Stromal cell of bone marrow (primary cell): Measurements from ENCODE around the gene CYBA.

Experiments used
- DNase-seq: peaks from one replicate; pipeline ENCODE4 v3.0.0-alpha.2; 2012; ENCODE audit warnings: low read depth

CYBA gene

GRCh38 chr16:88662222-88662842 is 11.5 kb upstream of the CYBA start:
- DNase-seq: no peak

GRCh38 chr16:88661468-88661867 is 10.6 kb upstream of the CYBA start:
- no peak for DNase-seq

GRCh38 chr16:88659160-88659559 is 8.3 kb upstream of the CYBA start:
- no peak for DNase-seq

- DNase-seq: no peak
Measured at GRCh38 chr16:88658714-88659113, 7.9 kb upstream of the CYBA start.

GRCh38 chr16:88657371-88657770 is 6.5 kb upstream of the CYBA start:
- no peak for DNase-seq

- DNase-seq: no peak
Measured at GRCh38 chr16:88656291-88656980, 5.6 kb upstream of the CYBA start.

- DNase-seq: no peak
Measured at GRCh38 chr16:88655733-88656281, 5.0 kb upstream of the CYBA start.

GRCh38 chr16:88655053-88655732 is 4.3 kb upstream of the CYBA start:
- no peak for DNase-seq

GRCh38 chr16:88654363-88655052 is 3.7 kb upstream of the CYBA start:
- no peak for DNase-seq

GRCh38 chr16:88653596-88654362 is 2.9 kb upstream of the CYBA start:
- DNase-seq: no peak

- DNase-seq: no peak
Measured at GRCh38 chr16:88653101-88653500, 2.2 kb upstream of the CYBA start.

GRCh38 chr16:88652762-88653063 is 1.9 kb upstream of the CYBA start:
- no peak for DNase-seq

- no peak for DNase-seq
Measured at GRCh38 chr16:88651989-88652761, 1.3 kb upstream of the CYBA start.

GRCh38 chr16:88651276-88651988 is 579 bp upstream of the CYBA start:
- no peak for DNase-seq

GRCh38 chr16:88649924-88650748 is 717 bp downstream of the CYBA start:
- no peak for DNase-seq

GRCh38 chr16:88649195-88649923 is 1.5 kb downstream of the CYBA start:
- no peak for DNase-seq

- no peak for DNase-seq
Measured at GRCh38 chr16:88647178-88648070, 3.4 kb downstream of the CYBA start.
